ENCODE measurements around the gene RASA2.
A peak's percentile ranks its signal among the peaks of the same experiment; 100 is the strongest.

RASA2 gene

DNA sequence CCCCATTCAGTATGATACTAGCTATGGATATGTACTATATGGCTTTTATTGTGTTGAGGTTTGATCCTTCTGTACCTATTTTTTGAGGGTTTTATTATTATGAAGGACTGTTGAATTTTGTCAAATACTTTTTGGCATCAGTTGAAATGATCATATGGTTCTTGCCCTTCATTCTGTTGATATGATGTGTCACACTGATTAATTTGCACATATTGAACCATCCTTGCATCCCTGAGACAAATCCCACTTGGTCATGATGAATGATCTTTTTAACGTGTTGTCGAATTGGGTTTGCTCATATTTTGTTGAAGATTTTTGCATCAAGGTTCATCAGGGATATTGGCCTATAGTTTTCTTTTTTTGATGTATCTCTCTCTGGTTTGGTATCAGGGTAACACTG lies 61.0 kb downstream of the RASA2 start:
- in situ Hi-C loops (cut with MboI; ENCODE audit: low pct_unique_long_range_greater_than_20kb, low sequenced_read_pairs): no loop called here
- DNase-seq: no peak

DNA sequence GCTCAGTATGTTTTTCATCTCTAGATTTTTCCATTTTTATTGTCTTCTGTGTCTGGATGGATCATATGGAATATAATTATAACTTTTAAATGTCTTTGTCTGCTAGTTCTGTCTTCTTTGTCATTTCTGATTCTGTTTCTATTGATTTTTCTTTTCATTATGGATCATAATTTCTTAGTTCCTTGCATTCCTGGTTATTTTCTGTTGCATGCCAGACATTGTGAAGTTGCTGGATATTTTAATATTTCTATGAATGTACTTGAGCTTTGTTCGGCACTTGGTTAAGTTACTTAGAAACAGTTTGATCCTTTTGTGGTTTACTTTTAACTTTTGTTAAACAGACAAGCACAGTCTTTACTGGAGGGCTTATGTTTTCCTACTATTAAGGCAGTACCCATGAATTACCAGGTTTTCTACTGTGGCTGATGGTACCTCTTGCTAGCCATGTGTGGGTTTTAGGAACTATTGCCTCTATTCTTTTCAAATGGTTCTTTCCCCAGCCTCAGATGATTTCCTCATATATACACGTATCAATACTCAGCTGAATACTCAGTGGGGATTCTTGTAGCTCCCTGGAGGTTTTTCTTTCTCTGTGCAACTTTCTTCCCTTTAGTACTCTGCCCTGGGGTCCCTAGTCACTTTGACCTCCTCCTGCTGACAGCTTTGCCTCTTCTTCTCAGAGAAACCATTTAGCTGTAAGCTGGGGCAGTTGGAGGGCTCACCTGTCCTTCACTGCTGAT lies 64.3 kb downstream of the RASA2 start:
- DNase-seq: no peak
- in situ Hi-C loops (cut with MboI; ENCODE audit: low pct_unique_long_range_greater_than_20kb, low sequenced_read_pairs): loop anchor here (25.0 kb wide), 1 partner anchor 89 kb away; no protein-coding TSS in a partner anchor

DNA sequence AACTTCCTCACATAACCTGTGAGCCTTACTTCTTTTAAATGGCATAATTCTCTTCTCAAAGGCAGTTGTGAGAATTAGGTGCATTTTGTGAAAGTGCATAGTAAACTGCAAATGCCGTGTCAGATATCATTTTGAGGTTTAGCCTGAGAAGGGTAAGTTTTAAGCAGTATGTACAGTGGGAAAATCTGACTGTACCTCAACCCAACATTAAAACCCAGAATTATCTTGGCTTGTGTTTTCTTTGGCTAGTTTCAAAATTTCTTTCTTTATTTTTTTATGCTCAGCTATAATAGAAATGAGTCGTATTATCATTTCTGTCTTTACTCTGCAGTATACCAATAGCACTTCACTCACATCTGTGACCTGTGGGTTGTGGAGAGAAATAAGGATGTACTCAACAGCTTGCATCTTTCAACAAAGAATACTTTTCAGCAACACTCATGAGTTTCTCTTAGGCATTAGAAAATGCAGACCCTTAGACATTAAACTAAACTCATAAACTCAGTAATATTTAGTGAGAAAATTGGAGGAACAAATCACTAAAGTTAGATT lies 65.7 kb downstream of the RASA2 start:
- in situ Hi-C loops (cut with MboI; ENCODE audit: low pct_unique_long_range_greater_than_20kb, low sequenced_read_pairs): loop anchor here (25.0 kb wide), 1 partner anchor 90 kb away; no protein-coding TSS in a partner anchor
- DNase-seq: no peak

DNA sequence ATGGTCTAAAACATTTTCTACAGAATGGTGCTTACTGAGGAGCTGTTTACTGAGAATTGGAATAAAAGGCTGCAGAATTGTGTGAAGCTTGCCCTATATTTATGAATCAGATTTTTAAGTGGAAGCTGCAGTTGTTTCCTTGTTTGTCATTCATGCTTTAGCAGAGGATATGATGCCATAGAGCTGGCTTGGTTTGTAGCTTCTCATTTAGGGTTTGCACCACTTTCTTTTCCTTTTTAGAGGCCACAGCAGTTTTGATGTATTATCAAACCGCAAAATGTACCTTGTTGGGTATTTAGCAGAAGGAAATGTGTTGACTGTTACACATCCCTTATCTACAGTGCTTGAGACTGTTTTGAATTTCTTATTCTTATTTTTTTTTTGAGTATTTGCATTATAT lies 66.2 kb downstream of the RASA2 start:
- in situ Hi-C loops (cut with MboI; ENCODE audit: low pct_unique_long_range_greater_than_20kb, low sequenced_read_pairs): loop anchor here (25.0 kb wide), 1 partner anchor 91 kb away; no protein-coding TSS in a partner anchor
- peak; percentile 34 for DNase-seq

DNA sequence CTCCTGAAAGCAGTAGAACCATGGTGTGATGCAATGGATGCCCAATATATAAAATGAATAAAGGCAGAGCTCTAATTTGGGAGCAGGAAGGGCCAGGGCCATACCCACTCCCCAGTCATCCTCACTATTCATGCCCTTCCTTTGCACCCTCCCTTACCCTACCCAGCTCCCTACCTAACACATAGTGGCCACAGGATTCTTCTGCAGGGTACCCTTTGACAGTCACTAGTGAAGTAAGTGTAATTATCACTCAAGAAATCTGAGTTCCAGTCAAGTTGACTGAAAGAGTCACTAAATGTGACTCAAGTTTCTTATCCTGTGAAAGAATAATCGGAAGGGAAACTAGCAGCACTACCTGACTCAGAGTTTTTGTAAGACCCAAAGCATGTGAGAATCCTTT lies 69.2 kb downstream of the RASA2 start:
- DNase-seq: no peak
- in situ Hi-C loops (cut with MboI; ENCODE audit: low pct_unique_long_range_greater_than_20kb, low sequenced_read_pairs): loop anchor here (25.0 kb wide), 1 partner anchor 94 kb away; no protein-coding TSS in a partner anchor

DNA sequence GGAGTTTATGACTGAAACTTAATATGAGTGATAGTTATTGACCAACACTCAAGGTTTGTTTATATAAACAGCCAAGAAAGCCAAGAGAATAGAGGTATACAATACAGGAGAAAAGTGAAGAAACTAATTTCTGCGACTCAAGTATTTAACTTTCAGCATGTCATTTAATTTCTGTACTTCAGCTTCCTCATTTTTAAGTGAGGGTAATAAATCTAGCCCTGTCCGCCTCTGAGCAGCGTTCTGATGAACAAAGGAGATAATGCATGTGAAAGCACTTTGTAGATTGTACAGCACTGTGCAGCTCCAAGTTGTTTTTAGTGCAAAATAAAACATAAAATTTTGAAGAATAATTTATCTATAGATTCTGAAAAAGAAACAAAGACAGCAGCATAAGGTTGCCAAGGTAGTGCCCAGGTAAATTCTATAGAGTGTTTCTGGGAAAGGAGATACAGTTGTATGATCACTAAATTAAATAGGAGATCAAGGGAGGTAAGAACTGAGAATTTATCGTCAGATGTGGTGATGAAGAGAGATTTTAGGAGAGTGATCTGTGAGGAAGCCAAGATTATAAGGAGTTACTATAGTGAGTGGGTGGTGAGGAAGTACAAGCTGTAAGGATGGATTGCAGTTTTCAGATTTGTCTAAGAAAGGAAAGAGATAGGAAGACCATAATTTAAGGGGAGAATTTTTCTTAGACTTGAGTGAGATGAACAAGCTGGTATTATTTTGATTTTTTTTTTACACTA lies 71.3 kb downstream of the RASA2 start:
- in situ Hi-C loops (cut with MboI; ENCODE audit: low pct_unique_long_range_greater_than_20kb, low sequenced_read_pairs): loop anchor here (25.0 kb wide), 1 partner anchor 96 kb away; no protein-coding TSS in a partner anchor
- peak; percentile 83 for DNase-seq

DNA sequence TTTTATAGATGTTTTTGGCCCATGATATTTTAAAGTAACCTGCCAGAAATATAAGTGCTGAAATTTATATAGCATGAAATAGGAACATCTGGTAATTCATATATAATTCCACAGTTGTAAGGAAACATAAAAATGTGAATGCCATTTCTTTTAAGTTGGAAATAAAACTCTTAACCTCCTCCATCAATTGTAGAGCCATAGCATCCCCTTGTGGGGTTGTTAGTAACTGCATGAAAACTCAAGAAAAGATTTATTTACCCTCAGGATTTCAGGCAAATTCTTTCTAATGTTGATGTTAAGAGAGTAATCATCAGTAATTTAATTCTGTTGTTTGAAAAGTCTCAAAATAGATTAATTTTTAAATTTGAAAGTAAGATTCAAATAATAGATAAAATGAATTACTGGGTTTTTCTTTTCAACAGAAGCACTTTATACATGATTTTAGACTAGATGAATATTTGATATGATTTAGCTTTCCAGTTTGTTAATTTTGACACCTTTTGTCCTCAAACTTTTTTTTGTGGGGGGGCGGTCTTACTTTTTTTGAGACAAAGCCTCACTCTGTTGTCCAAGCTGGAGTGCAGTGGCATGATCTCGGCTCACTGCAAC lies 74.7 kb downstream of the RASA2 start:
- peak; percentile 75 for DNase-seq
- in situ Hi-C loops (cut with MboI; ENCODE audit: low pct_unique_long_range_greater_than_20kb, low sequenced_read_pairs): loop anchor here (25.0 kb wide), 1 partner anchor 99 kb away; no protein-coding TSS in a partner anchor

DNA sequence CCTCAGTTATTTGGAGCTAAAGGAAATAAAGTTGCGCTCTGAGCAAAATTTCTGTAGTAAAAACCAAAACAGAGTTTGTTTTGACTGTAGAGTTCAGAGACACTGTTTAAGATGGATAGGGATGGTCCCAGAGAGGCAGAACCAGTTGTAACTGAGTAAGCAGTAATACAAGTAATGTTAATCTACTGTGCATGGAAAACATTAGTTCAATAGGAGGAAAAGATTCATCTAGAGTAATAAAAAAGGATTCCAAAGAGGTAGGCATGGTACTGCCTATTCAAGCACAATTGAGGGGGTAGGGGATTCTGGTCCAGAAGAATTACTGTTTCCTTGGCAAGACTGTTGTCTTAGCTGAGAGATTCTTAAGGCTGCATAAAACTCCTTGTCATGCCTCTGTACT lies 77.4 kb downstream of the RASA2 start:
- in situ Hi-C loops (cut with MboI; ENCODE audit: low pct_unique_long_range_greater_than_20kb, low sequenced_read_pairs): loop anchor here (25.0 kb wide), 1 partner anchor 102 kb away; no protein-coding TSS in a partner anchor

DNA sequence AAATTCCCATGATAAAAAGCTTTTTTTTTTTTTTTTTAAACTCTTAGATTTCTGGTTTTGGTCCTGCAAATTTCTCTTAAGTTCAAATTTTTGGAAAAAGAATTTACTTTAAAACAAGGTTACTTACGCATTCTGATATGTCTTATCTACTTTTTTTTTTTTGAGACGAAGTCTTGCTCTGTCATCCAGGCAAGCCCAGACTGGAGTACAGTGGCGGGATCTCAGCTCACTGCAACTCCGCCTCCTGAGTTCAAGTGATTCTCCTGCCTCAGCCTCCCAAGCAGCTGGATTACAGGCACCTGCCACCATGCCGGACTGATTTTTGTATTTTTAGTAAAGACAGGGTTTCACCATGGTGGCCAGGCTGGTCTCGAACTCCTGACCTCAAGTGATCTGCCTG lies 83.2 kb downstream of the RASA2 start:
- no peak for DNase-seq
- in situ Hi-C loops (cut with MboI; ENCODE audit: low pct_unique_long_range_greater_than_20kb, low sequenced_read_pairs): loop anchor here (25.0 kb wide), 1 partner anchor 108 kb away; no protein-coding TSS in a partner anchor

More for the DNA sequence above, 77.4 kb downstream of the RASA2 start:
- DNase-seq: no peak

DNA sequence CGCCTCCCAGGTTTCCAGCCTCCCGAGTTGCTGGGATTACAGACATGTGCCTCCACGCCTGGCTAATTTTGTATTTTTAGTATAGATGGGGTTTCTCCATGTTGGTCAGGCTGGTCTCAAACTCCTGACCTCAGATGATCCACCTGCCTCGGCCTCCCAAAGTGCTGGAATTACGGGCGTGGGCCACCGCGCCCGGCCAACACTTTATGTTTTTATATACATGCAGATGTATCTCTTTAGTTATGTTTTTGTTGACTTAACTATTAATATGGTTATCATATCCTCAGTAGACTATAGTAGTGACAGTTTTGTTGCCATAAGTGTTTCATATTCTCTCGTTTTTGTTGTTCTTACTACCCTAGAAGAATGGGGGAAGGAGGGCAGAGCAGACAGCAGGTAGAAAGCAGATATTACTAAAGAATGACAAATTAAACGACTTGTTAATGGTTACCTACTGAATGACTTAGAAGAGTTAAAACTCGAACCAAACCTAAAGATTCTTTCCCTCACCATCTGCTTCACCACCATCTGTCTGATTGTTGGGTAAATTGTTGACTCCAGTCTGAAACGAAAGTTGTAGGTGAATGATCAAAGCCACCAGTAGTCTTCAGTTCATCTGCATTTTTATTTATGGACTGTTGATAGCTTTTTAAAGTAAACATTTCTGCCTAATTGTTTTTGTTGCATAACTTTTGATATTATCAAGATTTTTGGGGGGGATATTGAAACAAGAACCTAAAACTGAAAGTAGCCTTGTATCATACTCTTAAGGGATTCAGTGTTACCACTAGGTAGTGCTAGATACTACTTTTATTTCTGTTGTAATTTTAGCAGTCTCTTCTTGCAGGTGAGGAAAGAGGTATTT lies 89.3 kb downstream of the RASA2 start:
- peak; percentile 42 for DNase-seq
- in situ Hi-C loops (cut with MboI; ENCODE audit: low pct_unique_long_range_greater_than_20kb, low sequenced_read_pairs): no loop called here

DNA sequence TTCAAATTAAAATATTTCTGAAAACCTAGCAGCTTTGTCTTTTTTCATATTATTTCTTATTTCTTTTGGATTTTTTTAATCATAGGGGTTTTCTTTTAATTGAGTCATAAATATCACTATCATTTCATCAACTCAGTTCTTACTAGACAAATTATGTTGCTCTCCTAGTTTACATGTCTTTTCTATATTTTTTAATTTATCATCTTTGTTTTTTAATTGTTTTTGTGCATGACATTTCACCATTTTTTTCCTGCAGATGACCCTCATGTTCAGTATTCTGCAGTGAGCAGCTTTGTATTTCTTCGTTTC lies 89.9 kb downstream of the RASA2 start:
- DNase-seq: no peak
- in situ Hi-C loops (cut with MboI; ENCODE audit: low pct_unique_long_range_greater_than_20kb, low sequenced_read_pairs): no loop called here

DNA sequence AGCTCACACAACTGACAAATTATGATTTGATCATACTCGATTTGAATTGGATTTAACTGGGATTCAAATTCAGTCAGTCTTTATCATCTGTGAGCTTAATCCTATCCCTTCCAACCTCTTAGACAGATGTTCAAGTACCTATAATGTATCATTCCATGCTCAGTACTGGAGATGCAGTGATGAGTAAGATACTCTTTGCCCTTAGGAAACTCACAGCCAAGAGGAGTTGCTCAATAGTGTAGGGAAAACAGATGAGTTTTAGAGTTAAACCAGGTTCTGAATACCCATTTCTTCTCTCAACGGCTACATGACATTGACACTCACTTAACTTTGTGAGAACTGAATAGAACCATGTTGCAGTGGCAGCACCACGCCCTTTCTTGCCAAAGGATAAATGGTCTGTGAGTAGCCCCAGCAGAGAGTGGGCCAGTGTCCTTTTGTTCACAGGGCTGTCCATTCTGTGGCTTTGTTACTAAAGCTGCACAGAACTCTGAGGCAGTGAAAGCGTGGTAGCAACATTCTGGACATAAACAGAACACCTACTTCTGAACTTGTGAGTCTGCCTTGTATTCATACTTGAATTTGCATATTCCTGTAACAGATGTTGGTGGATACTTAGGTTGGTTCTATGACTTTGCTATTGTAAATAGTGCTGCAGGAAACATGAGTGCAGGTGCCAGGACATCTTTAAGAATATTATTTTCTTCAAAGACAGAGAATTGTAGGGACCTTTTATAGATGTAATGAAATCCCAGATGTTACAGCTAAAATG lies 91.6 kb downstream of the RASA2 start:
- in situ Hi-C loops (cut with MboI; ENCODE audit: low pct_unique_long_range_greater_than_20kb, low sequenced_read_pairs): no loop called here
- no peak for DNase-seq

DNA sequence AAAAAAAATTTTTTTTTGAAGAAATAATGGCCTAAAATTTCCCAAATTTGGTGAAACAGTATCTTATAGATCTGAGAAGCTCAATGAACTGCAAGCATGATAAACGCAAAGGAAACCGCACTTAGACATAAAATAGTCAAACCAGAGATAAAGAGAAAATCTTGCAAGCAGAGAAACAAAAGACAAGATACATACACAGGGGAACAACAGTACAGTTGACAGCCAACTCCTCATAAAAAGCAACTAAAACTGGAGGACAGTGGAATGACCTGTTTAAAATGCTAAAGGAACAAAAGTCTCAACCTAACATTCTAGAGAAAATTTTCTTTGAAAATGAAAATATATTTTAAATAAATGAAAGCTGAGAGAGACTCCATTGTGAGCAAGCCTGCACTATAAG lies 107.5 kb downstream of the RASA2 start:
- DNase-seq: no peak
- in situ Hi-C loops (cut with MboI; ENCODE audit: low pct_unique_long_range_greater_than_20kb, low sequenced_read_pairs): no loop called here

DNA sequence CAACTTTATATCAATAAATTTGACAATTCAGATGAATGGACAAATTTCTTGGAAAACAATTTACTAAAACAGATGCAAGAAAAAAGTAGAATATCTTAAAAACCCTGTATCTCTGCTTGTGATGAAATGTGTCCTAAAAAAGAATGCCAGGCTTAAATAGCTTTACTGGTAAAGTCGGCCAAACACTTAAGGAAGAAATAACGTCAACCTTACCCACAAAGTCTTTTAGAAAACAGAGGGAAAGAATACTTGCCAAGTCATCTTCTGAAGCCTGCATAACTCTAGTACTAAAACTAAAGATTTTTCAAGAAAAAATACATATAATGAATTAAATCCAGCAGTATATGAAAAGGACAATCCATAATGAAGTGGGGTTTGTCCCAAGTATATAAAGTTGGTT lies 111.1 kb downstream of the RASA2 start:
- in situ Hi-C loops (cut with MboI; ENCODE audit: low pct_unique_long_range_greater_than_20kb, low sequenced_read_pairs): no loop called here
- DNase-seq: no peak

DNA sequence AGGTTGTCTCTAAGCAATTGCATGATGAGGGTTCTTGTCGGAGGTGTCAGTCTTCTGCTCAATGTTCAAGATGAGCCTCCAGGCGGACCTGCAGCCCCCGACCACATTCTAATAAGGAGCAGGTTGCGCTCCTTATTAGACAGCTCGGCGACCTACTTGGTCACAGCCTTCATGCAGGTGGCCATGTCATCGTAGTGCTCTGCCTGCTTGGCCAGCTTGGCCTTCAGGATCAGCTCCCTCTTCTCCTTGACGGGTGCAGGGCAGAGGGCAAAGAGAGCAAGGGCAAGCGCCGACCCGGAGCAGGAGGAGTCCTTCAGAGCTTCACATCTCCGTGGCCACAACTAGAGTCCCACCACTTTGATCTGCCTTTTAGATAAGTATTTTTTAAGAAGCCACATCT lies 113.5 kb downstream of the RASA2 start:
- in situ Hi-C loops (cut with MboI; ENCODE audit: low pct_unique_long_range_greater_than_20kb, low sequenced_read_pairs): no loop called here
- no peak for DNase-seq

DNA sequence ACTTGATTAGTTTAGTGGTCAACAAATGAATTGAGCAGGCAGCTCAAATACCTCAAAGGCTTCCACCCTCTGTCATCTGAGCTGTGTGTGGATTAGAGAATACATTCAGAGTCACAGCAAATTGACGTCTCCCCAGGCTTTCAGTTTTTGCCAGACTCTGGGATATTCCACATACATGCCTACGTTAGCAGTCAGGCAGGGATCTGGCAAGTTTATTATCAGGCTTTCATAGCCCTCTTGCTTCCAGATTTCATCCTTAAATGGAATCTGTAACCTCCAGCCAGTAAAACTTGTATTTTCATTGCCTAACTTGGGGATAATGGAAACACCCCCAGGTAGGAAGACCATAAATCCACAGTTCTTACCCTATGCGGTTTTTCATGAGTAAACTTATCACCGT lies 115.9 kb downstream of the RASA2 start:
- in situ Hi-C loops (cut with MboI; ENCODE audit: low pct_unique_long_range_greater_than_20kb, low sequenced_read_pairs): no loop called here
- no peak for DNase-seq

DNA sequence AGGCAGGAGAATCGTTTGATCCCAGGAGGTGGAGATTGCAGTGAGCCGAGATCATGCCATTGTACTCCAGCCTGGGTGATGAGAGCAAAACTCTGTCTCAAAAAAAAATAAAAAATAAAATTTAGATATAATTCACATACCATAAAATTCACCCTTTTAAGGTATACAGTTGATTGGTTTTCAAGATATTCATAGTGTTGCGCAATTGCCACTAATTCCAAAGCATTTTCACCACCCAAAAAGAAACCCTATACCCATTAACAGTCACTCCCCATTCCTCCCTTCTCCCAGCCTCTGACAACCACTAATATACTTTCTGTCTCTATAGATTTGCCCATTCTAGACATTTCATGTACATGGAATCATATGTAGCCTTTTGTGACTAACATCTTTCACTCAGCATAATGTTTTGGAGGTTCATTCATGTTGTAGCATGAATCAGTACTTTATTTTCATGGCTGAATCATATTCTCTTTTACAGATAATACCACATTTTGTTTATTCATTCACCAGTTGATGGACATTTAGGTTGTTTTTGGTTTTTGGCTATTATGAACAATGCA lies 116.7 kb downstream of the RASA2 start:
- in situ Hi-C loops (cut with MboI; ENCODE audit: low pct_unique_long_range_greater_than_20kb, low sequenced_read_pairs): no loop called here
- DNase-seq: no peak

DNA sequence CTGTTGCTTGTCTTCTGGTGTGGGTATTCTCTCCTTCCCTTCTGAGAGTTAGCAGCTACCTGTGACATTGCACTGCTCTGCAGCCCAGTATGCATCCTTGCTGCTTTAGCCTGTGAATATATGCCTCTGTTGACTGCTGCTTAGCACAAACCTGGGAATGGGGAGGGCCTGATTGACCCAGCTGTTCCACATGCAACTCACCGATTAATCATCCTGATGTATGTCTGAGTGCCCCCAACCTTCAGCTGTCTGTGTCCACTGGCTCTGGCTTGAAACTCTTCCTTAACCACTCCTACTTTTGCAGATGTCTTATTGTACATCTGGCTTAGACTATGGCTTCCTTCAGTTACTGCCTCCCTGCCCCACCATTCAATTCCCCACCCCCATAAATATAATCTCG lies 119.1 kb downstream of the RASA2 start:
- DNase-seq: no peak
- in situ Hi-C loops (cut with MboI; ENCODE audit: low pct_unique_long_range_greater_than_20kb, low sequenced_read_pairs): no loop called here

All from KBM-7 (cell line).